Measurements from ENCODE around the gene GALT. TPM values are rescaled to one million over a fixed set of nuclear protein-coding genes. Genes with fewer than 3 reads are reported as not detected.

GALT gene
- total RNA-seq: 34.4 and 39.4 TPM in 2 replicates

DNA sequence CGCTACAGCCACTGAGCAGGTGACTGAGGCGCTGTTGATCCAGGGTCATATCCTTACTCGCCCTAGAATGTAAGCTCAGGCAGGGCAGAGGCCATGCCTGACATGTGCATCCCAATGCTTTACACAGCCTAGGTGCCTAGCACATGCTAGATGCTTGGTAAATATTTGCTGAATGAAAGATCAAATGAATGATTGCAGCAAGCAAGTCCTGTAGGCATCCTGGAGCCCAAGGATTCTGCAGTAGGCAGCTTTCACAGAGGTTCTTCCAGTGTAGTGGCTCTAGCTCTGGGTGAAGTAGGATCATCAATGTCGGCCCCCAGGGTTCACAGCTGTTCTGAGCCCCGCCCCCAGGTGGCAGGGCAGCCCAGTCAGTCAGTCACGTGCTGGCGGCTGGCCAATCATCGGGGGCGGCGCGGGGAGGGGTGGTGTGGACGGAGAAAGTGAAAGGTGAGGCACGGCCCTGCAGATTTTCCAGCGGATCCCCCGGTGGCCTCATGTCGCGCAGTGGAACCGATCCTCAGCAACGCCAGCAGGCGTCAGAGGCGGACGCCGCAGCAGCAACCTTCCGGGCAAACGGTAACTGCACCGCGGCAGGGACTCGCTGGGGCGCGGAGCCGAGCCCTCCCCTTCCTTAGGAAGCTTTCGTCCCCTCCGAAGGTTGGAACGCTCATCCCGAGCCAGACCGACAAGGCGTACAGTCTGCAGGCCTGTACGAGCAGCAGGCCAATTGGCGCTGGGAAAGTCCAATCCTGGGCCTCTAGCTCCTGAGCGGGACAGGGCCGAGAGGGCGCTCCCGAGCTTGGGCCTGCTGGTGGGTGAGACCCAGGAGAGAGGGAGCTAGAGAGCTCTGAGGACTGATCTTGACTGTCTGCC lies at the start of gene GALT:
TSS of gene GALT (plus strand) at position 465 of the 873 bp plus-strand sequence. CDS start at position 495, 30 bp downstream.
- DNase-seq (ENCODE audit: low read depth): peak; percentile 50
- peak; percentile 74 for TF ChIP-seq CTCF (IDR thresholded peaks at IDR 0.05; ENCODE audit: insufficient read depth, low read length, poor library complexity, severe bottlenecking)
- H3K4me3 ChIP-seq (ENCODE audit: low read depth, low read length): peak within 1 kb of the TSS; percentile 61
- H3K36me3 ChIP-seq (ENCODE audit: control insufficient read depth, insufficient read depth, low read length): no peaks in the 10 kb centered on the region
- H3K27me3 ChIP-seq (ENCODE audit: control insufficient read depth, insufficient read depth, low read length): no peaks in the 10 kb centered on the region

DNA sequence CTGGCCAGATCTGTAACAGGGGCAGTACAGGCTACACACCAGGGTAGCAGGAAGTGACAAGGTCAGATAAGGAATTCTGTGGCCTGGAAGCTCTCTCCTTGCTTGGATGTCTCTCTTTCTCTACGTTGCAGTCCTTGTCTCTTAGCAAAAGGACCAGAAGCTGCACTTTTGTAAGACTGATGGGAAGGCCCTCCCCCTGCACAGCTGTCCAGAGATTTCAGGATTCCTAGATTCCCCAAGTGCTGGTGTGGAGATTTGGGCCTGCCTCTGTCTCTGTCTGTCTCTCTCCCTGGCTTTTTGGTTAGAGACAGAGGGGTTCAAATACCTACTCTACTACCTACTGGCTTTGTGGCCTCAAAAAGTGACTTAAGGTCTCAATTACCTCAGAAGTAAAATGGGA lies 46.9 kb upstream of the GALT start:
- Histone ChIP-seq H3K27me3 (ENCODE audit: control insufficient read depth, insufficient read depth, low read length) (peaks cover 12% of the 10 kb centered on the region), H3K4me3 (ENCODE audit: low read depth, low read length) (no peak overlapping the region), H3K36me3 (ENCODE audit: control insufficient read depth, insufficient read depth, low read length) (no peaks in the 10 kb centered on the region)
- no peak for DNase-seq (ENCODE audit: low read depth)
- no peak for TF ChIP-seq CTCF (IDR thresholded peaks at IDR 0.05; ENCODE audit: insufficient read depth, low read length, poor library complexity, severe bottlenecking)

GRCh38 chr9:34600908-34601307 lies 45.6 kb upstream of the GALT start:
- TF ChIP-seq CTCF (IDR thresholded peaks at IDR 0.05; ENCODE audit: insufficient read depth, low read length, poor library complexity, severe bottlenecking): no peak
- no peak for DNase-seq (ENCODE audit: low read depth)
- H3K4me3 ChIP-seq (ENCODE audit: low read depth, low read length): no peak overlapping the region

GRCh38 chr9:34601937-34602573 lies 44.4 kb upstream of the GALT start:
- DNase-seq (ENCODE audit: low read depth): no peak
- Histone ChIP-seq H3K4me3 (ENCODE audit: low read depth, low read length) (no peak overlapping the region), H3K27me3 (ENCODE audit: control insufficient read depth, insufficient read depth, low read length) (peaks cover 10% of the 10 kb centered on the region), H3K36me3 (ENCODE audit: control insufficient read depth, insufficient read depth, low read length) (no peaks in the 10 kb centered on the region)
- no peak for TF ChIP-seq CTCF (IDR thresholded peaks at IDR 0.05; ENCODE audit: insufficient read depth, low read length, poor library complexity, severe bottlenecking)

More at GRCh38 chr9:34600908-34601307, 45.6 kb upstream of the GALT start:
- peaks cover 11% of the 10 kb centered on the region for H3K27me3 ChIP-seq (ENCODE audit: control insufficient read depth, insufficient read depth, low read length)
- no peaks in the 10 kb centered on the region for H3K36me3 ChIP-seq (ENCODE audit: control insufficient read depth, insufficient read depth, low read length)

GRCh38 chr9:34603610-34604231 lies 42.8 kb upstream of the GALT start:
- H3K27me3 ChIP-seq (ENCODE audit: control insufficient read depth, insufficient read depth, low read length): peaks cover 11% of the 10 kb centered on the region
- H3K36me3 ChIP-seq (ENCODE audit: control insufficient read depth, insufficient read depth, low read length): no peaks in the 10 kb centered on the region
- TF ChIP-seq CTCF (IDR thresholded peaks at IDR 0.05; ENCODE audit: insufficient read depth, low read length, poor library complexity, severe bottlenecking): peak; percentile 86
- DNase-seq (ENCODE audit: low read depth): no peak
- no peak overlapping the region for H3K4me3 ChIP-seq (ENCODE audit: low read depth, low read length)

All from kidney epithelial cell (primary cell).